Chondrocyte (in vitro differentiated cells): ENCODE data around the gene RSPH6A. TPM values are rescaled to one million over a fixed set of nuclear protein-coding genes. Genes with fewer than 3 reads are reported as not detected.

Experiments used
- DNase-seq: peaks from one replicate; pipeline ENCODE4 v3.0.0; 2021; ENCODE audit warnings: mixed read lengths, low spot score
- H3K27ac Mint-ChIP-seq: one replicate; pipeline ENCODE4 v1.8.0; 2021; ENCODE audit warnings: mild to moderate bottlenecking, moderate library complexity, mixed read lengths; ENCODE audit not compliant: unreplicated experiment
- H3K27me3 Mint-ChIP-seq: 2 replicates; pipeline ENCODE4 v1.8.0; 2021; ENCODE audit warnings: low read depth, mixed read lengths
- H3K36me3 Mint-ChIP-seq: 2 replicates; pipeline ENCODE4 v1.8.0; 2021; ENCODE audit warnings: low read depth, mixed read lengths
- H3K4me1 Mint-ChIP-seq: 2 replicates; pipeline ENCODE4 v1.8.0; 2021; ENCODE audit warnings: low read depth, mild to moderate bottlenecking, mixed read lengths
- H3K4me3 Mint-ChIP-seq: one replicate; pipeline ENCODE4 v1.8.0; 2021; ENCODE audit warnings: mild to moderate bottlenecking, moderate library complexity, mixed read lengths; ENCODE audit not compliant: unreplicated experiment
- H3K9me3 Mint-ChIP-seq: 2 replicates; pipeline ENCODE4 v1.8.0; 2021; ENCODE audit warnings: low read depth, mixed read lengths
- CTCF ChIP-seq: fragments of 200-600 bp; sonication (generic); IDR thresholded peaks from 2 replicates; pipeline ENCODE4 v1.5.0; 2021; ENCODE audit warnings: antibody characterized with exemption, mild to moderate bottlenecking, moderate library complexity
- total RNA-seq: library from RNA; stranded (reverse); gene quantifications from 3 replicates; pipeline ENCODE4 v1.2.1, GENCODE V29; 2021

RSPH6A gene
- total RNA-seq, 1 donor from 2014 or later, result 0.15 TPM

GRCh38 chr19:45772130-45772840 is 42.8 kb downstream of the RSPH6A start:
- H3K4me1 Mint-ChIP-seq, result peaks cover 19% of the 10 kb centered on the region

DNA sequence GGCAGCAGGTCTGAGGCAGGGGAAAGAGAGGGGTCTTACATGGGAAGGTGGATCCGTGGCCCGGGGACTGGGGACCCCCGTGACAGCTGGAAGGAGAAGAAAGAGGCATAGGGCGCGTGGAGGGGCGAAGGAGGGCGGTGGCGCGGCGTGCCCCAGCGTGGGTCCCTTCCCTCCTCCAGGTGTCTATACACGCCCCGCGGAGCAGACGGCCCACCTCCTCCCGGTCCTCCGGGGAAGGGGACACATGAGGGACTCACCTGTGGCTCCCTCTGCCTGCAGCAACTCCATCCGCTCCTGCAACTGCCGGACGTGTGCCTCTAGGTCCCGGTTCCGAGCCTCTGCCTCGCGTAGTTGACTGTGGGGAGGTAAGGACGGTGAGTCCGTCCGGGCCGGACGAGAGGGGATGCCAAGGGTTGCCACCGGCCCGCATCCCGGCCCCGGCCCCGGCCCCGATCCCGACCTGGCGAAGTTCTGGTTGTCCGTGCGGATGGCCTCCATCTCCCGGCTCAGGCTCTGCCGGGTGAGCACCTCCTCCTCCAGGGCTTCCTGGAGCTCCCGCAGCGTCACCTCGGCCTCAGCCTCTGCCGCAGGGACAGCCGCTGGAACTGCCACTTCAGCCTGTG is 43.7 kb downstream of the RSPH6A start:
- TF ChIP-seq CTCF, result no peak
- Mint-ChIP-seq H3K4me1 (peaks cover 19% of the 10 kb centered on the region), H3K27ac (peak overlapping the region; percentile 95), H3K36me3 (peaks cover 6% of the 10 kb centered on the region), H3K27me3 (no peaks in the 10 kb centered on the region), H3K9me3 (no peaks in the 10 kb centered on the region), H3K4me3 (peak overlapping the region; percentile 95)
- no peak for DNase-seq

More at GRCh38 chr19:45772130-45772840, 42.8 kb downstream of the RSPH6A start:
- Mint-ChIP-seq H3K27ac (peak overlapping the region; percentile 50), H3K9me3 (no peaks in the 10 kb centered on the region), H3K4me3 (no peak overlapping the region), H3K27me3 (no peaks in the 10 kb centered on the region), H3K36me3 (peaks cover 13% of the 10 kb centered on the region)
- TF ChIP-seq CTCF, result no peak
- DNase-seq, result no peak

DNA sequence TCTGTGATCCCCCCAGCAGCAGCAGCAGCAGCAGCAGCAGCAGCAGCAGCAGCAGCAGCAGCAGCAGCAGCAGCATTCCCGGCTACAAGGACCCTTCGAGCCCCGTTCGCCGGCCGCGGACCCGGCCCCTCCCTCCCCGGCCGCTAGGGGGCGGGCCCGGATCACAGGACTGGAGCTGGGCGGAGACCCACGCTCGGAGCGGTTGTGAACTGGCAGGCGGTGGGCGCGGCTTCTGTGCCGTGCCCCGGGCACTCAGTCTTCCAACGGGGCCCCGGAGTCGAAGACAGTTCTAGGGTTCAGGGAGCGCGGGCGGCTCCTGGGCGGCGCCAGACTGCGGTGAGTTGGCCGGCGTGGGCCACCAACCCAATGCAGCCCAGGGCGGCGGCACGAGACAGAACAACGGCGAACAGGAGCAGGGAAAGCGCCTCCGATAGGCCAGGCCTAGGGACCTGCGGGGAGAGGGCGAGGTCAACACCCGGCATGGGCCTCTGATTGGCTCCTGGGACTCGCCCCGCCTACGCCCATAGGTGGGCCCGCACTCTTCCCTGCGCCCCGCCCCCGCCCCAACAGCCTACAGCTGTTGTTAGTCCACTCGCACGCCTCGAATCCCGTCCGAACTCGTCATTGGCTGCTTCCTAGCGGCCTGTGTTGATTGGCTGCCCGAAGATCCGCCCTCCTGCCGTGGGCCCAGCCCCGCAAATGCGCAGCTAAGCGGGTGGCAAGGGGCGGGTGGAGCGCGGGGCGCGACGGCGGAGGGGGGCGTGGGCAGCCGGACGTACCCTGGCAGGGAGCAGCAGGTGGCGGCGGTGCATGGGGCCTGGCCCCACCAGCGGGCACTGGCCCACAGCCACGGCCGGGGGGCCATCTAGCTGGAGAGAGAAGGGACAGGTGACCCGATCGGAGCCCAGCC is 44.7 kb downstream of the RSPH6A start:
- peak; percentile 99 for TF ChIP-seq CTCF

GRCh38 chr19:45769821-45770191 is 45.3 kb downstream of the RSPH6A start:
- Mint-ChIP-seq H3K9me3 (no peaks in the 10 kb centered on the region), H3K4me3 (peak overlapping the region; percentile 95), H3K27me3 (no peaks in the 10 kb centered on the region), H3K27ac (peak overlapping the region; percentile 95), H3K36me3 (peaks cover 3% of the 10 kb centered on the region), H3K4me1 (peaks cover 31% of the 10 kb centered on the region)
- no peak for DNase-seq
- no peak for TF ChIP-seq CTCF

More for the DNA sequence above, 44.7 kb downstream of the RSPH6A start:
- H3K9me3 Mint-ChIP-seq, result no peaks in the 10 kb centered on the region
- H3K36me3 Mint-ChIP-seq, result peaks cover 6% of the 10 kb centered on the region
- no peaks in the 10 kb centered on the region for H3K27me3 Mint-ChIP-seq
- peak overlapping the region; percentile 95 for H3K4me3 Mint-ChIP-seq
- H3K4me1 Mint-ChIP-seq, result peaks cover 26% of the 10 kb centered on the region
- H3K27ac Mint-ChIP-seq, result peak overlapping the region; percentile 95
- DNase-seq, result peak; percentile 99
